HepG2 (cell line): ENCODE data around the gene GLT1D1.

Source experiments
- CC2D1A ChIP-seq: sonication (generic); formaldehyde crosslinking; IDR thresholded peaks from 2 replicates; pipeline ENCODE4 v1.8.1; 2023; ENCODE audit warnings: mild to moderate bottlenecking, missing genetic modification reagents
- FLYWCH1 ChIP-seq: sonication (generic); formaldehyde crosslinking; IDR thresholded peaks from 2 replicates; pipeline ENCODE4 v1.8.1; 2023; ENCODE audit warnings: mild to moderate bottlenecking, missing genetic modification reagents
- HDAC6 ChIP-seq: fragments of 200-600 bp; sonication (generic); IDR thresholded peaks from 2 replicates; pipeline ENCODE4 v1.7.0; 2017; ENCODE audit warnings: mild to moderate bottlenecking, antibody characterized with exemption, low read length, low read depth
- NFATC3 ChIP-seq: sonication (generic); formaldehyde crosslinking; IDR thresholded peaks from 2 replicates; pipeline ENCODE4 v1.5.1; 2020; ENCODE audit warnings: mild to moderate bottlenecking, missing genetic modification reagents
- SYNCRIP ChIP-seq: fragments of 200-400 bp; formaldehyde crosslinking; IDR thresholded peaks from 2 replicates; pipeline ENCODE4 v1.6.1; 2018; ENCODE audit warnings: mild to moderate bottlenecking, low read depth, low read length; ENCODE audit not compliant: insufficient read depth
- TF ChIP-seq, protein P1 (sequence below): sonication (generic); formaldehyde crosslinking; IDR thresholded peaks from 2 replicates; pipeline ENCODE4 v1.4.0; 2020; ENCODE audit warnings: mild to moderate bottlenecking, missing genetic modification reagents
- TF ChIP-seq, protein P2 (sequence below): sonication (generic); formaldehyde crosslinking; IDR thresholded peaks from 2 replicates; pipeline ENCODE4 v1.4.0; 2020; ENCODE audit warnings: missing genetic modification reagents
- TF ChIP-seq, protein P3 (sequence below): sonication (generic); formaldehyde crosslinking; IDR thresholded peaks from 2 replicates; pipeline ENCODE4 v1.5.0; 2020; ENCODE audit warnings: mild to moderate bottlenecking, missing genetic modification reagents, moderate library complexity

DNA sequence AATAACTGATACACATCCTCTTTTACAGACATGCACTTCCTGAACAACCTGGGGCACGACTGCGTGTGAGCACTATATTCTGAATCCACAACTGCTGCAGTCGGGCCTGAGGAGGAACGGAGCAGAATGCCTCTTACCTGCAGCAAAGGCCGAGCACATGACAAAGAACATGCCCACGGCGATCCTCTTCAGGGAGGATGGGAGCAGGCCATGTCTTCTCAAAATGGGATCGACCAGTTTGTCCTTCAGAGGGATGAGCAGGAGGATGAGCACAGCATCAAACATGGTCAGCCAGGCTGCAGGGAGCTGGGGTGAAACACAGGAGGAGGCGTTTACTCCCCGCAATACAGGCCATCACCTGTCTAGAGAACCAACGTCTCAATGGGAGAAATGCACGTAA, 44.6 kb upstream of the GLT1D1 start:
- TF ChIP-seq NFATC3 (no peak), CC2D1A (no peak), FLYWCH1 (CRISPR knock-in tag) (no peak), HDAC6 (no peak), SYNCRIP (no peak)
- TF ChIP-seq, protein P1, sequence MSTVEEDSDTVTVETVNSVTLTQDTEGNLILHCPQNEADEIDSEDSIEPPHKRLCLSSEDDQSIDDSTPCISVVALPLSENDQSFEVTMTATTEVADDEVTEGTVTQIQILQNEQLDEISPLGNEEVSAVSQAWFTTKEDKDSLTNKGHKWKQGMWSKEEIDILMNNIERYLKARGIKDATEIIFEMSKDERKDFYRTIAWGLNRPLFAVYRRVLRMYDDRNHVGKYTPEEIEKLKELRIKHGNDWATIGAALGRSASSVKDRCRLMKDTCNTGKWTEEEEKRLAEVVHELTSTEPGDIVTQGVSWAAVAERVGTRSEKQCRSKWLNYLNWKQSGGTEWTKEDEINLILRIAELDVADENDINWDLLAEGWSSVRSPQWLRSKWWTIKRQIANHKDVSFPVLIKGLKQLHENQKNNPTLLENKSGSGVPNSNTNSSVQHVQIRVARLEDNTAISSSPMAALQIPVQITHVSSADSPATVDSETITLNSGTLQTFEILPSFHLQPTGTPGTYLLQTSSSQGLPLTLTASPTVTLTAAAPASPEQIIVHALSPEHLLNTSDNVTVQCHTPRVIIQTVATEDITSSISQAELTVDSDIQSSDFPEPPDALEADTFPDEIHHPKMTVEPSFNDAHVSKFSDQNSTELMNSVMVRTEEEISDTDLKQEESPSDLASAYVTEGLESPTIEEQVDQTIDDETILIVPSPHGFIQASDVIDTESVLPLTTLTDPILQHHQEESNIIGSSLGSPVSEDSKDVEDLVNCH (CRISPR knock-in tag), result no peak
- TF ChIP-seq, protein P2, sequence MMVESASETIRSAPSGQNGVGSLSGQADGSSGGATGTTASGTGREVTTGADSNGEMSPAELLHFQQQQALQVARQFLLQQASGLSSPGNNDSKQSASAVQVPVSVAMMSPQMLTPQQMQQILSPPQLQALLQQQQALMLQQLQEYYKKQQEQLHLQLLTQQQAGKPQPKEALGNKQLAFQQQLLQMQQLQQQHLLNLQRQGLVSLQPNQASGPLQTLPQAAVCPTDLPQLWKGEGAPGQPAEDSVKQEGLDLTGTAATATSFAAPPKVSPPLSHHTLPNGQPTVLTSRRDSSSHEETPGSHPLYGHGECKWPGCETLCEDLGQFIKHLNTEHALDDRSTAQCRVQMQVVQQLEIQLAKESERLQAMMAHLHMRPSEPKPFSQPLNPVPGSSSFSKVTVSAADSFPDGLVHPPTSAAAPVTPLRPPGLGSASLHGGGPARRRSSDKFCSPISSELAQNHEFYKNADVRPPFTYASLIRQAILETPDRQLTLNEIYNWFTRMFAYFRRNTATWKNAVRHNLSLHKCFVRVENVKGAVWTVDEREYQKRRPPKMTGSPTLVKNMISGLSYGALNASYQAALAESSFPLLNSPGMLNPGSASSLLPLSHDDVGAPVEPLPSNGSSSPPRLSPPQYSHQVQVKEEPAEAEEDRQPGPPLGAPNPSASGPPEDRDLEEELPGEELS (CRISPR knock-in tag), result no peak
- TF ChIP-seq, protein P3, sequence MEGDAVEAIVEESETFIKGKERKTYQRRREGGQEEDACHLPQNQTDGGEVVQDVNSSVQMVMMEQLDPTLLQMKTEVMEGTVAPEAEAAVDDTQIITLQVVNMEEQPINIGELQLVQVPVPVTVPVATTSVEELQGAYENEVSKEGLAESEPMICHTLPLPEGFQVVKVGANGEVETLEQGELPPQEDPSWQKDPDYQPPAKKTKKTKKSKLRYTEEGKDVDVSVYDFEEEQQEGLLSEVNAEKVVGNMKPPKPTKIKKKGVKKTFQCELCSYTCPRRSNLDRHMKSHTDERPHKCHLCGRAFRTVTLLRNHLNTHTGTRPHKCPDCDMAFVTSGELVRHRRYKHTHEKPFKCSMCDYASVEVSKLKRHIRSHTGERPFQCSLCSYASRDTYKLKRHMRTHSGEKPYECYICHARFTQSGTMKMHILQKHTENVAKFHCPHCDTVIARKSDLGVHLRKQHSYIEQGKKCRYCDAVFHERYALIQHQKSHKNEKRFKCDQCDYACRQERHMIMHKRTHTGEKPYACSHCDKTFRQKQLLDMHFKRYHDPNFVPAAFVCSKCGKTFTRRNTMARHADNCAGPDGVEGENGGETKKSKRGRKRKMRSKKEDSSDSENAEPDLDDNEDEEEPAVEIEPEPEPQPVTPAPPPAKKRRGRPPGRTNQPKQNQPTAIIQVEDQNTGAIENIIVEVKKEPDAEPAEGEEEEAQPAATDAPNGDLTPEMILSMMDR (CRISPR knock-in tag), result no peak
